Ishikawa (cell line): ENCODE results near the gene EPB41L5.

Experiments
- CEBPB ChIP-seq: IDR thresholded peaks from 2 replicates; pipeline ENCODE4 v1.6.1; 2012
- CREB1 ChIP-seq: IDR thresholded peaks from 2 replicates; pipeline ENCODE4 v1.6.1; 2012; ENCODE audit warnings: low read depth
- EP300 ChIP-seq: IDR thresholded peaks from 2 replicates; pipeline ENCODE4 v1.6.1; 2012; ENCODE audit warnings: borderline replicate concordance
- MAX ChIP-seq: IDR thresholded peaks from 2 replicates; pipeline ENCODE4 v1.6.1; 2012
- NFIC ChIP-seq: IDR thresholded peaks from 2 replicates; pipeline ENCODE4 v1.6.1; 2012
- RAD21 ChIP-seq: IDR thresholded peaks from 2 replicates; pipeline ENCODE4 v1.6.1; 2012; ENCODE audit warnings: low read depth
- REST ChIP-seq: IDR thresholded peaks from 2 replicates; pipeline ENCODE4 v1.6.1; 2012; ENCODE audit warnings: low read depth, mild to moderate bottlenecking
- TAF1 ChIP-seq: IDR thresholded peaks from 2 replicates; pipeline ENCODE4 v1.6.1; 2012; ENCODE audit warnings: low read depth, mild to moderate bottlenecking
- TEAD4 ChIP-seq: IDR thresholded peaks from 2 replicates; pipeline ENCODE4 v1.6.1; 2012
- YY1 ChIP-seq: IDR thresholded peaks from 2 replicates; pipeline ENCODE4 v1.6.1; 2012; ENCODE audit warnings: low read depth
- TF ChIP-seq, protein P1 (sequence below): IDR thresholded peaks from 2 replicates; pipeline ENCODE4 v1.6.1; 2012

- TF ChIP-seq REST: no peak
- no peak for TF ChIP-seq MAX
- no peak for TF ChIP-seq NFIC
- no peak for TF ChIP-seq EP300
- no peak for TF ChIP-seq TAF1
- TF ChIP-seq TEAD4: no peak
- TF ChIP-seq YY1: no peak
- no peak for TF ChIP-seq CEBPB
- TF ChIP-seq CREB1: no peak
- no peak for TF ChIP-seq RAD21
- TF ChIP-seq, protein P1, sequence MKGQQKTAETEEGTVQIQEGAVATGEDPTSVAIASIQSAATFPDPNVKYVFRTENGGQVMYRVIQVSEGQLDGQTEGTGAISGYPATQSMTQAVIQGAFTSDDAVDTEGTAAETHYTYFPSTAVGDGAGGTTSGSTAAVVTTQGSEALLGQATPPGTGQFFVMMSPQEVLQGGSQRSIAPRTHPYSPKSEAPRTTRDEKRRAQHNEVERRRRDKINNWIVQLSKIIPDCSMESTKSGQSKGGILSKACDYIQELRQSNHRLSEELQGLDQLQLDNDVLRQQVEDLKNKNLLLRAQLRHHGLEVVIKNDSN: no peak
Measured at GRCh38 chr2:120123090-120123489, 110.2 kb downstream of the EPB41L5 start.
